HG03064 (cell line): ENCODE results near the gene BCAN.
"Not testable (repeated sequence)": the region's sequence is repeated elsewhere in the genome, so short reads cannot be mapped to it uniquely, and the experiment has no call there.

Experiments used
- ATAC-seq: cut with Tn5 transposase; IDR thresholded peaks from one replicate; pipeline ENCODE4 v1.9.1; 2021; ENCODE audit warnings: low read depth; ENCODE audit not compliant: unreplicated experiment

The BCAN gene

DNA sequence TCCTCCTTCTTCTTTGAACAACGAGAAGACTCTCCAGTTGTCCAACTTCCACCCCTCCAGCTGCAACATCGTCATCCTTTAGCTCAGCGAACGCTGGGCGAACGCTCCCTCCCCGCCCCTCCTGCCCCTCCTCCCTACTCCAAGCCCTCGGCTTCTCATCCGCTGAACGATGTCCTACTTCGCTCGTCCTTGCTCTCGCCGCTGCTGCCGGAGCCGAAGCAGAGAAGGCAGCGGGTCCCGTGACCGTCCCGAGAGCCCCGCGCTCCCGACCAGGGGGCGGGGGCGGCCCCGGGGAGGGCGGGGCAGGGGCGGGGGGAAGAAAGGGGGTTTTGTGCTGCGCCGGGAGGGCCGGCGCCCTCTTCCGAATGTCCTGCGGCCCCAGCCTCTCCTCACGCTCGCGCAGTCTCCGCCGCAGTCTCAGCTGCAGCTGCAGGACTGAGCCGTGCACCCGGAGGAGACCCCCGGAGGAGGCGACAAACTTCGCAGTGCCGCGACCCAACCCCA lies at the start of gene BCAN:
Gene BCAN, plus strand, starts transcription at position 357 of the 504 bp plus-strand sequence. CDS start 3,938 bp downstream, outside the sequence.
- ATAC-seq, result no peak

DNA sequence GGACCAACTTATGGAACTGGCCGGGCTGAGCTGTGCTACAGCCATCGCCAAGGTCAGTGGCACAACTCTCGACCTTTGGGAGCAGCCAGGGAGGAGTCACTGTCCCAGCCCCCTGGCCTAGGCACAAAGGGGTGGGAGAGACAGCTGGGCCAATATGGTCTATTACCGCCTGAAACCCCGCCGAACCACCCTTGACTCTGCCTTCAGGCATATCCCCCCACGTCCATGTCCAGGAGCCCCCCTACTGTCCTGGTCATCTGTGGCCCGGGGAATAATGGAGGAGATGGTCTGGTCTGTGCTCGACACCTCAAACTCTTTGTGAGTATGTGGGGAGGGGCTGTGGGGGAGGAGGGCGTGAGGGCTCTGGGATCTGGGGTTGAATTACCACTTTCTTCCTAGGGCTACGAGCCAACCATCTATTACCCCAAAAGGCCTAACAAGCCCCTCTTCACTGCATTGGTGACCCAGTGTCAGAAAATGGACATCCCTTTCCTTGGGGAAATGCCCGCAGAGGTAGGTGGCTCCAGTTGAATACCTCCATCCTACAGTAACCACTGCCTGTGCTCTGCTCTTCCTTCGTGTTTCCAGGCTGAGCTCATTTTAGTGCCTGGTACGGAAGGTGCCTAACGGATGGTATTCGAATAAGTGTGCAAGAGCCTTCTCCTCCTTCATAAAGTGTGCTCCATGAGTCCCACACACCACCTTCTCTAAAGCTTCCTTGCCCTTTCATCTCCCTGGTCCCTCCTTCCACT lies 49.6 kb upstream of the BCAN start:
- ATAC-seq, result no peak

GRCh38 chr1:156592910-156593660 lies 48.8 kb upstream of the BCAN start:
- no peak for ATAC-seq

GRCh38 chr1:156593661-156593989 lies 48.3 kb upstream of the BCAN start:
- no peak for ATAC-seq

DNA sequence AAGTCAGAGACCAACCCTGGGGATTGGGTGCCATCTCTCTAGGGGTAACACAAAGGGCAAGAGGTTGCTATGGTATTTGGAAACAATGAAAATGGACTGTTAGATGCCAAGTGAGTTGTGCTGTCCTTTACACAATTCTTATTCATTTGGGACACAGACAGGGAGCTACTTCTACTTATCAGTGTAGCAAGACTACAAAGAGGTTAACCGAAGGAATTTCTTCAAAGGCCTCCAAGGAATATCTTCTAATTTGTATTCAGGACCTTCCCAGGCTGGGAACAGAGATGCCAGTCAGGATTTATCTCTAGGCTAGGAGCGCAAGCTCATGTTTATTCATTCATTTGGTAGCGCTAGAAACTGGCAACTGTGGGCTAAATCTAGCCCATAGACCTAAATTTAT lies 47.7 kb upstream of the BCAN start:
- no peak for ATAC-seq

DNA sequence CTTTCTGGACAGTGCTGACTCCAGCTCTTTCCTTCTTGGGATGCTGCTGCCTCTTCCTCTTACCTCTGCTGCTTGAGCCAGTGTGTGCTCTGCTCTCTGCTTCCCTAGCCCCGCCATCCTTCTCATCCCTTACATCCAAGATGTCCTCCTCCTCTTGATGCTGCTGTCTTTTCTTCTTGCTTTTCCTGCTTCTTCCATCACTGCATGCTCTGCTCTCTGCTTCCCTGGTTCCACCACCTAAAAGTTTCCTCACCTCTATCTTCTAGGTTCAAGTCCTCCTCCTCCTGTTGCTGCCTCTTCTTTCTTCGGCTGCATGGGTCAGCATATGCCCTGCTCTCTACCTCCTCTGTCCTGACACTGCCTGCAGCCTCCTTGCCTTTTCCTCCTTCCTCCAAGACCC lies 46.9 kb upstream of the BCAN start:
- no peak for ATAC-seq

GRCh38 chr1:156596426-156596825 lies 45.5 kb upstream of the BCAN start:
- no peak for ATAC-seq

DNA sequence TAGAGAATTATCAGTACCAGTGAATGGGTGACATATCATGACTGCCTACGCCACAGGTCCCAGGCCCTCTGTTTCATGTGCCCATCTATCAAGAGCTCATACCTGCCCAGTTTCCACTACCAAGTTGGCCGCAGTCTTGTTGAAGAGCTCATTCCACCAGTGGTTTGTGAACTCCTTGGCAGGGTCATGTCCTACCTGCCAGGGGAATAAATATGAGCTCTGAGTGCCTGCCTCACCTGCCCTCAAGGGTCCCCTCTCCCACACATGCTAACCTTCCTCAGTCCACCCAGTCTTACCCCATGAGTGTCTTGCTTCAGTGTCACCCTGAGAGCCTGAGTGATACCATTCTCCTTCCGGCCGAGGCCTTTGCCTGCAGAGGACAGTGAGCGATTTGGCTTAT lies 43.8 kb upstream of the BCAN start:
- ATAC-seq, result no peak

DNA sequence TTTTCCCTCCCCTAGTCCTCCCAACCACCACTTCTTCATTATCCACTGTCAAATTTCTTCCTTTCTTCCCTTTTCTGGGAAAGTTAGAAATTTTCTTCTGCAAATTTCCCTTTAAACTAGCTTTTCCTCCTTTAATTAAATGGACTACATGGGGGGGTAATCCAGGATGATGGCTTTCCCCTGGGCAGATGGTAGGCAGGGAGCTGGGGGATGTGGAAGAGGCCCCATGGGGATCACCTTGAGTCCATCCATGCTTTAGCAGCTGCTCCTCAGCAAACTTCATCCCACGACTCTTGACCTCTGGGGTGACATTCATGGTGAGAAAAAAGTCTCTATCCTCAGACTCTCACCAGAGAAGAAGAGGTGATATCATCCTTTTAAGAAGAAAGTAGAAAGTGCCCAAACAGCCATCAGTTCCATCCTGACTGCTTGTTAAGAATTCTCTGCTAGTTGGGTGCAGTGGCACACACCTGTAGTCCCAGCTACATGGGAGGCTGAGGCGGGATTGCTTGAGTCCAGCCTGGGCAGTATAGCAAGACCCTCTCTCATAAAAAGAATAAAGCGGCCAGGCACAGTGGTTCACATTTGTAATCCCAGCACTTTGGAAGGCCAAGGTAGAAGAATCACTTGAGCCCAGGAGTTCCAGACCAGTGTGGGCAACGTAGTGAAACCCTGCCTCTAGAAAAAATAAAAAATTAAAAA lies 43.0 kb upstream of the BCAN start:
- ATAC-seq, result no peak

GRCh38 chr1:156599811-156600210 lies 42.1 kb upstream of the BCAN start:
- no peak for ATAC-seq

DNA sequence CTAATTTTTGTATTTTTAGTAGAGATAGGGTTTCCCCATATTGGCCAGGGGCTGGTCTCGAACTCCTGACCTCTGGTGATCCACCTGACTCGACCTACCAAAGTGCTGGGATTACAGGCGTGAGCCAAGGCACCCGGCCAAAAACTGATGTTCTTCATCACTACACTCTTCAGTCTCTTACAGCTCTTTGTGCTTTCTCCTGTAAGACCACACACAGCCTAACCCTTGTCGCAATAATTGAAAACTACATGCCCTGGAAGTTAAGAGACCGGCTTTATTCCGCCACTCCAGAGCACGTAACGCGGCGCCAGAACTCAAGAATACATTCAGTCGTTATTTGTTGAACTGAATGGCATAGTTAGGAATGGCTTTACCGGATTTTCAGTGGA lies 41.2 kb upstream of the BCAN start:
- ATAC-seq, result no peak

DNA sequence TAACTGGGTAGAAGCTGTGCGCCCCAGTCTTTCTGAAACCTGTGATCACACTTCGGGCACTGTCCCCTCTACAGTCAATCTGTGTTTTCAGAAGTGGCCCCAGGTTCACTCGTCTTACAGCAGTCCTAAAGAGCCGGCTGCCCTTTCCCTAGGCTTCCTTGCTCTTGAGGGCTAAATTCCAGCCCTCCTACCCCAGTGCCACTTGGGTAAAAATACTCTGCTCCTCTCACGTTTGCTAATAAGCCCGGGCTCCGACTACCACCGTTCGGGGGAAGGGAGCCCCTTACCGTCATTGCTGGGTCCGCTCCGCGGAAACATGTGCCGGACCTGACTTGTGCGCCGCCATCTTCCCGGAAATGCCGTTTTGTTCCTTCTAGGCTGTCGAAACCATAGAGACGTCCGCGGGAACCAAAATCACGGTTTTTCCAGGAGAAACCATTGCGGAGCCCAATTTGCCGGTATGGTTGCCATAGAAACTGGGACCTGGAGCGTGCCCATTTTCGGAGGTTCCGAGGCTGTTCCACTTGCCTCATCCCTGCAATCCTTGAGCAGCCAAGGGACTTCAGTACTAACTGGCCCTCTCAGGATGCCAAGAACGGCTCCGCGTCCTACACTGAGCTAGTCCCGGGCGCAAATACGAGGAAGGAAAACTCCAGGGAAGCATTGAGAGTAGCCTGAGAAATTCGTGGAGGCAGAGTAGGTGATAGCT lies 40.6 kb upstream of the BCAN start, which contains the start of gene GPATCH4:
Gene GPATCH4, minus strand, starts transcription at position 358 of the 709 bp plus-strand sequence.
- ATAC-seq, result no peak

GRCh38 chr1:156601892-156602291 lies 40.0 kb upstream of the BCAN start:
- ATAC-seq, result no peak

- ATAC-seq, result no peak
Measured at GRCh38 chr1:156602557-156602993, 39.3 kb upstream of the BCAN start.

- not testable (repeated sequence) for ATAC-seq
Measured at GRCh38 chr1:156607344-156607743, 34.6 kb upstream of the BCAN start.

DNA sequence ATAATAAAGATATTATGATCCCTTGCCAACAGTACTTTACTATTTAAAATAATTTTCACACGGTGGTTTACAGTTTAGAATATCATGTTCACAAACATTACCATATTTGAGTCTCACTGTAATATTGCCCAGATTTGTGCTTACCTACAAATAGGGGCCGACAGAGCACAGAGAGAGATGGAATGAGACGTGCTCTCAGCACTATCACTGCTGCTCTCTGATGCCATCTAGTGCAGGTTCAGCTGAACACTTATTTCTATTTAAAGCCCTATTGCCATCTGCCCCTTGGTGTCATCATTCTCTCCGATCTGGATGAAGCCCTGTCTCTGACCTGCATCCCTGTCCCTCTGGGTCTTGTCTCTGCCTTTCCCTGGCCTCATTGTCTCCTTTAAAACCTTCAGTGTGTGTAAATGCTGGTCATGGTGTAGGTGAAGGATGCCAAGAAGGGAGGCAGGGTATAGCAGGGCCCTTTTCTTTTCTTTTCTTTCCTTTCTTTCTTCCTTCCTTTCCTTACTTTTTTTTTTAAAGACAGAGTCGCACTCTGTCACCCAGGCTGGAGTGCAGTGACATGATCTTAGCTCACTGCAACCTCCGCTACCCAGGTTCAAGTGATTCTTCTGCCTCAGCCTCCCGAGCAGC lies 33.8 kb upstream of the BCAN start:
- no peak for ATAC-seq

GRCh38 chr1:156608981-156609380 lies 32.9 kb upstream of the BCAN start:
- no peak for ATAC-seq

DNA sequence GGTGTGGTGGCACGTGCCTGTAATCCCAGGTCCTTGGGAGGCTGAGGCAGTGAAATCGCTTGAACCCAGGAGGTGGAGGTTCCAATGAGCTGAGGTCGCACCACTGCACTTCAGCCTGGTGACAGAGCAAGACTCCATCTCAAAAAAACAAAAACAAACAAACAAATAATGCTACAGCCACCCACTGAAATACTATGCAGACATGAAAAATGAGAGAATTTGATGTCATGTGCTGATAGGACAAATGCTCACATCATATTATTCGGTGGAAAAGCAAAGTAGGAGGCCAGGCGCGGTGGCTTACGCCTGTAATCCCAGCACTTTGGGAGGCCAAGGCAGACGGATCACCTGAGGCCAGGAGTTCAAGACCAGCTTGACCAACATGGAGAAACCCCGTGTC lies 31.8 kb upstream of the BCAN start:
- not testable (repeated sequence) for ATAC-seq

- no peak for ATAC-seq
Measured at GRCh38 chr1:156612666-156613065, 29.3 kb upstream of the BCAN start.

GRCh38 chr1:156615946-156616345 lies 26.0 kb upstream of the BCAN start:
- no peak for ATAC-seq
